ENCODE data around the gene NEXN.

NEXN gene

GRCh38 chr1:77874804-77875445 lies 13.5 kb upstream of the NEXN start:
- Mint-ChIP-seq H3K4me1 (no peaks in the 10 kb centered on the region), H3K36me3 (ENCODE audit: low read depth) (peaks cover 18% of the 10 kb centered on the region), H3K4me3 (no peak overlapping the region), H3K27me3 (ENCODE audit: low read depth) (no peaks in the 10 kb centered on the region), H3K9me3 (no peaks in the 10 kb centered on the region), H3K27ac (no peak overlapping the region)
- TF ChIP-seq CTCF (IDR thresholded peaks at IDR 0.05; ENCODE audit: unreplicated experiment in 3 of 3), result no peak

GRCh38 chr1:77876884-77877283 lies 11.5 kb upstream of the NEXN start:
- no peak for TF ChIP-seq CTCF (IDR thresholded peaks at IDR 0.05; ENCODE audit: unreplicated experiment in 3 of 3)
- no peak overlapping the region for H3K27ac Mint-ChIP-seq
- peaks cover 9% of the 10 kb centered on the region for H3K36me3 Mint-ChIP-seq (ENCODE audit: low read depth)
- no peaks in the 10 kb centered on the region for H3K9me3 Mint-ChIP-seq
- no peak overlapping the region for H3K4me3 Mint-ChIP-seq
- no peaks in the 10 kb centered on the region for H3K27me3 Mint-ChIP-seq (ENCODE audit: low read depth)
- H3K4me1 Mint-ChIP-seq, result no peaks in the 10 kb centered on the region

- Mint-ChIP-seq H3K27ac (no peak overlapping the region), H3K9me3 (no peaks in the 10 kb centered on the region), H3K4me3 (no peak overlapping the region), H3K4me1 (peaks cover 6% of the 10 kb centered on the region), H3K27me3 (ENCODE audit: low read depth) (no peaks in the 10 kb centered on the region), H3K36me3 (ENCODE audit: low read depth) (peaks cover 4% of the 10 kb centered on the region)
- TF ChIP-seq CTCF (IDR thresholded peaks at IDR 0.05; ENCODE audit: unreplicated experiment in 3 of 3), result no peak
Measured at GRCh38 chr1:77881061-77881460, 7.4 kb upstream of the NEXN start.

DNA sequence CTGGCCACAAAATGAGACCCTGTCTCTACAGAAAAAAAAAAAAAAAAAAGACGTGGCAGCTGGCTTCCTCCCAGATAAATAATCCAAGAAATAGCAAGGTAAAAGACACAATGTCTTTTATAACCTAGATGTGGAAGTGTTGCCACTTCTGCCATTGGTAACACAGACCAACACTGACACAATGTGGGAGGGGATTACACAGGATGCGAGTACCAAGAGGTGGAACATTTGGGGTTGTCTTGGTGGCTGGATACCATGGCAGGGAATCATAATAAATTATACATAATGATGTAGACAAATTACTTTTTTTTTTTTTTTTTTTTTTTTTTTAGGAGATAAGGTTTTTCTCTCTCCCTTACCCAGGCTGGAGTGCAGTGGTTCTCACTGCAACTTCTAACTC lies 6.0 kb upstream of the NEXN start:
- Mint-ChIP-seq H3K4me3 (no peak overlapping the region), H3K27me3 (ENCODE audit: low read depth) (no peaks in the 10 kb centered on the region), H3K36me3 (ENCODE audit: low read depth) (peaks cover 4% of the 10 kb centered on the region), H3K4me1 (peaks cover 11% of the 10 kb centered on the region), H3K9me3 (no peaks in the 10 kb centered on the region), H3K27ac (no peak overlapping the region)
- no peak for TF ChIP-seq CTCF (IDR thresholded peaks at IDR 0.05; ENCODE audit: unreplicated experiment in 3 of 3)

- peak overlapping the region; percentile 96 to 99 (median 99) for H3K27ac Mint-ChIP-seq
- peaks cover 2% of the 10 kb centered on the region for H3K9me3 Mint-ChIP-seq
- no peak for TF ChIP-seq CTCF (IDR thresholded peaks at IDR 0.05; ENCODE audit: unreplicated experiment in 3 of 3)
- H3K4me1 Mint-ChIP-seq, result peaks cover 36% of the 10 kb centered on the region
- no peaks in the 10 kb centered on the region for H3K27me3 Mint-ChIP-seq (ENCODE audit: low read depth)
- H3K36me3 Mint-ChIP-seq (ENCODE audit: low read depth), result peaks cover 10% of the 10 kb centered on the region
- H3K4me3 Mint-ChIP-seq, result peak overlapping the region; percentile 87 to 92 (median 92)
Measured at GRCh38 chr1:77888781-77889642, 588 bp downstream of the NEXN start.

All from nephron (organoid).